Stimulated activated CD4-positive, alpha-beta T cell treated with anti-CD3 and anti-CD28 coated beads, Interleukin-15, amount 100 ng/mL, for 24 hours (primary cell): ENCODE results near the gene PDSS2.
"Not testable (repeated sequence)": the region's sequence is repeated elsewhere in the genome, so short reads cannot be mapped to it uniquely, and the experiment has no call there.

Experiments used
- DNase-seq: peaks from one replicate; pipeline ENCODE4 v3.0.0-alpha.2; 2020

The PDSS2 gene

DNA sequence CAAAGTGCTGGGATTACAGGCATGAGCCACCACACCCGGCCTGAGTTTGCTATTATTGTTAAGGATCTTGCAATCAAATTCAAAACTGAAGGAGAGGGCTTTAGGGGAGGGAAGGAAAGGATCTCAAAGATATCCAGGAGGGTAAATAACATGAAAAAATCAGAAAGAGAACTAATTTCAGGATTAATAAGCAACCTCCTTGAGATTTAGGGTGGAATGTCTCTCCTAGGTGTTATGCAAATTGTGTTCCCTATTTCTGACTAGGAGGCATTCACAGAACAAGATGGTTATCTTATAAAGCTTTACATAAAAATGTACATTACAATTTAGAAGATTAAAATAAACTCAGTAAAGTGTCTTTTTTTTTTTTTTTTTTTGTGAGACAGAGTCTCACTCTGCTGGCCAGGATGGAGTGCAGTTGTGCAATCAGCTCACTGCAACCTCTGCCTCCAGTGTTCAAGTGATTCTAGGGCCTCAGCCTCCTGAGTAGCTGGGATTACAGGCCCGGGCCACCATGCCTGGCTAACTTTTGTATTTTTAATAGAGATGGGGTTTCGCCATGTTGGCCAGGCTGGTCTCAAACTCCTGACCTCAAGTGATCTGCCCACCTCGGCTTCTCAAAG lies 252.0 kb downstream of the PDSS2 start:
- no peak for DNase-seq

DNA sequence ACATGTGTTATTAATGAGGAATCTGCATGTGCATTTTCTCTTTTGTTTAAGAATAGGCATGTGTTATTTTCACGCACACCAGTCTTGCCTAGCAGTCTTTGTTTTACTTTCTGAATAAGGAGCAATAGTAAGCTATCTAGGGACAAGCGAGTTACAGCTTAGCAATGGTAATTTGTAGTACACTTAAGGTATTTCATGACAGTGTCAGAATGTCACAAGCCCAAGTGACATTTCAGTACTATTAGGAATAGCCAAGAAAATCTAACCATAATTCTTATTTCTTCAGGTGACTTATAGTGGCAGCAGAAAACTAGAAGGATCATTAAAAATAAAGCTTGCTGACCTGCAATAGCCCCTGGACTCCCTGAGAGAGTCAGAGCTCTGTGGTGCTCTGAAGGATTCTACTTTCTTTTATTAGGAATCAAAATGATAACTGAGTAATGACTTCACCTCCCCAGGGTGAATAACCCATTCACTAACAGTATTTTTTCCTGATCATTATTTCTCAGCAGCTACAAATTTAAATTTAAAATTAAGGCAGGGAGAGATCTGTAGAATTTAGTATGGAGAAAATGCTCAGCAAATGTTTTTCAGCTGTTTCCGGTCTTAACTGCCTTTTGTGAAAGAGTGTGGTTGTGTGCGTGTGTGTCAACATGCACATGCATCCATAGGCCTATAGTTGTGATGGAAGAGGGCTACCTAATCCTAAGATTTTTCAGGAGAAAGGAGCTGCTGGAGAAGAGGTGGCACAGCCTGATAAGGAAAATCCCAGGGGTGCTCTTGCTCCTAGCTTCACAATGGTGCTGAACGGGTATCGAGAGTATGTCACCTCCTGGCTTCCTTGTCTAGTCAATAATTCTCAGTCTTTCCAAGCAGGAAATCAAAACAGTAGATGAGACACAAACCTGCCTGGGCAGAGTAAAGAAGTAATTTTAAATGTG lies 254.0 kb downstream of the PDSS2 start:
- no peak for DNase-seq

DNA sequence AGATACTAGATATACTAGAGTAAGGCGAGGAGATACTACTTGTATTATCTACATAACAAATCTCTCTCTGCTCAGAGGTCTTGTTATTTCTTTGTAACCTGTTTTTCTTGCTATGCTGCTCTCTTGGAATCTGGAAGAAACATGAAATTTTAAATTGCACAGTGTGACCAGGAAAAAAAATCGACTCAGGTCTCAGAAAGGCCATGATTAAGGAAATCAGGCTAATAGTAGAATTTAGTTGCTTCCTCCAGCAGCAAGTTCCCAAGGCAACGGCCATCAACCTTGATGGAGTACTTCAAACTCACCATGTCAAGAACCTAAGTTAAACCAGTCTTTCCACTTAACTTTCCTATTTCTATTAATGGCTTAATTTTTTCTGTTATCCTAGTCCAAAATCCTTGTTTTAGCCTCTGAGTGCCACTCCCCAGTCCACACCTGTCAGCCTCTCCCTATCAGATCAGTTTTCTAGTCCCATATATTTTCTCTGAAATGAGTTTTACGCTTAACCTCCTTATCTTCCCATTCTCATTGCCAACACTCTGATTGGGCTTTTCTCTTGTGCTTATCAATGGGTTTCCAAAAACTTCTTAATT lies 256.4 kb downstream of the PDSS2 start:
- no peak for DNase-seq

DNA sequence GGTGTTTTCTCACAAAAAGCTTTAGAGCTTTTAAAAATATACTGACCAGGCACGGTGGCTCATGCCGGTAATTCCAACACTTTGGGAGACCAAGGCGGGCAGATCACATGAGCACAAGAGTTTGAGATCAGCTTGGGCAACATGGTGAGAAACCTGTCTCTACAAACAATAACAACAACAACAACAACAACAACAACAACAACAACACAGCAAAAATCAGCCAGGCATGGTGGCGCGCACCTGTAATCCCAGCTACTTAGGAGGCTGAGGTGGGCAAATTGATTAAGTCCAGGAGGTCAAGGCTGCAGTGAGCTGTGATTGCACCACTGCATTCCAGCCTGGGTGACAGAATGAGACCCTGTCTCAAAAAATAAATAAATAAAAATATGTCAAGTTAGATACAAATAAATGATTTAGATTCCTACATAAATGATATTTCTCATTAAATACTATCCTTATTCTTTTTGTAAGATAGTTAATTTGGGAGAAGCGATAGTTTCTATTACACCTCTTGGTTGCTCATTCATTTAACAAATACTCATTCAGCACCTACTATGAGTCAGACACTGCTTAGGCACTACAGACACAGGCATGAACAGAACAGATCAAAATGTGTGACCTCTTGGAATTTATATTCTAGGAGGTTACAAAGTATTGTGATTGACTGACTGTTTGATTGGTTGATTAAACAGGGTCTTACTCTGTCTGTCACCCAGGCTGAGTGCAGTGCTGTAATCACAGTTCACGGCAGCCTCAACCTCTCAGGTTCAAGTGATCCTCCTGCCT lies 260.5 kb downstream of the PDSS2 start:
- DNase-seq: no peak

DNA sequence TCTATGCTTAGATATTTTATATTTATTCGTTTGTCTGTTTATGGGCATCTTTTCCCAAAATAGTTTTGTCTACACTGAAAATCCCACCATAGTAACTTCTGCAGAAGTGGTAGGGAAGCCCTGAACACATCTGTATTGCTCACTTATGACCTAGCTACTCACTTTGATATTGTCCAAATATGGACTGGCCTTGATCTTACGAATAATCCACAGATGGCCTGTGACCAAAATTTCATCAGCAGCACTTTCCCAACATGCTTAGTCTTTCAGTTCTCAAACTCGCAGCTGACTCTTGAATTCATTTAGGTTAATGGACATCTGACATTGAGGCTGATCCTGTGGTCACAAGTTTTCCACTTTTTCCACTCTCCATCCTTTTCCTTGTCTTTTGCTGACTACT lies 263.2 kb downstream of the PDSS2 start:
- DNase-seq: no peak

DNA sequence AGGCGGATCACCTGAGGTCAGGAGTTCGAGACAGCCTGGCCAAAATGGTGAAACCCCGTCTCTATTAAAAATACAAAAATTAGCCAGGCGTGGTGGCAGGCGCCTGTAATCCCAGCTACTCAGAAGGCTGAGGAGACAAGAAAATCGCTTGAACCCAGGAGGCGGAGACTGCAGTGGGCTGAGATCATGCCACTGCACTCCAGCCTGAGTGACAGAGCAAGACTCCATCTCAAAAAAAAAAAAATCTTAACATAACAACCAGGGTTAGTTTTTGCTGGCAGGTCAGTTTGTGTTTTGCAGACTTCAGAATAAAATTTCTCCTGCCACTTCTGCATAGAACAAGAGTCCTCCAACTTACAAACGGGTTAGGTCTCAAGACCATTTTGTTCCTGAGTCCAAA lies 264.6 kb downstream of the PDSS2 start:
- not testable (repeated sequence) for DNase-seq

DNA sequence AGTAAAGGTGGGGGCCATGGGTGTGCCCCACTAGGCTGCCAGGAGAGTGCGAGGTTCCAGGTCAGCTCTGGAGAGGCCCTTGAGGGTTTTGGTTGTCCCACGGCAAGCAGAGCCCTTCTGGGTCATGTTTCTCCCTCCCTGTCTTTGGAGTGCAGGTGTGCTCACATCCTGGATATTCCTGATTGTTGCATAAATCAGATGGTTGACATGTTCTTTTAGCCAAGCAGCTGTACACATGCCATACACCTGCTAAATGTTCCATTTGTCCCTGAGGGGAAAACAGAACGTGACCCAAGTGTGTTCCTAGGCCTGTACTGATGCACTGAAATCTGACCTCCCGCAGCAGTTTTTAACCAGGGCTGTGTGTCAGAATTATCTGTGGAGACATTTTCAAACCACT lies 266.5 kb downstream of the PDSS2 start:
- DNase-seq: no peak

DNA sequence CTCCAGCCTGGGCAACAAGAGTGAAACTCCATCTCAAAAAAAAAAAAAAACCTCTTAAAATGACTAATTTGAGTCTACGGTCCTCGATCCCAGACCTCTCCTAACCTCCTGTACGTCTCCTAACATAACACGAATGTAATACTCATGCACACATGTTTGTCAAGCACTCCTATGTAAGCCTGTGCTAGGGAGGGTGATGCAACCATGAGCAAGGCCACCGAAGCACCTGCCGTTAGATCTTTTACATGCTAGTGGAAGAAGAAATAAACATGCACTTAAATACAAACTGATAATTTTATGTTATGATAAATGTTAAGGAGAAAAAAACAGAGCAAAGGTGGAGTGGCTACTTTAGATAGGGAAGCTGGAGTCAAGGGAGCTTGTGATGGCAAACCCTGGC lies 271.7 kb downstream of the PDSS2 start:
- DNase-seq: no peak

DNA sequence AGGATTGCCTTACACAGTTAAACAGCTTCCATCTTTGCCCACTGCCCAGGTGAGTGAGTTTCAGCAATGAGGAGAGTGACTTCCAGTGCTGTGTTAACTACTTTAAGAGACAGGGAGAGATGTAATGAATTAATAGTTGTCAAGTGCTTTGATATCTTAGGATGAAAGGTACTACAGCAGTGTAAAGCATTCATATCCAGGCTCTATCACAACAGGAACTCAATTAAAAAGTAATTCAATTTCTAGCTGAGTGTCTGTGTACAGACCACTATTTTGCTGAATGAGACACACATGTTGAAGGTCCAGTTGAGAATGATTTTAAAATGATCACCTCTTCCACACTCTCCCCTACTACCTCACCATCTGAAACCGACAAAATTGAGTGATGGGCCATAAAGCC lies 273.3 kb downstream of the PDSS2 start:
- DNase-seq: no peak

DNA sequence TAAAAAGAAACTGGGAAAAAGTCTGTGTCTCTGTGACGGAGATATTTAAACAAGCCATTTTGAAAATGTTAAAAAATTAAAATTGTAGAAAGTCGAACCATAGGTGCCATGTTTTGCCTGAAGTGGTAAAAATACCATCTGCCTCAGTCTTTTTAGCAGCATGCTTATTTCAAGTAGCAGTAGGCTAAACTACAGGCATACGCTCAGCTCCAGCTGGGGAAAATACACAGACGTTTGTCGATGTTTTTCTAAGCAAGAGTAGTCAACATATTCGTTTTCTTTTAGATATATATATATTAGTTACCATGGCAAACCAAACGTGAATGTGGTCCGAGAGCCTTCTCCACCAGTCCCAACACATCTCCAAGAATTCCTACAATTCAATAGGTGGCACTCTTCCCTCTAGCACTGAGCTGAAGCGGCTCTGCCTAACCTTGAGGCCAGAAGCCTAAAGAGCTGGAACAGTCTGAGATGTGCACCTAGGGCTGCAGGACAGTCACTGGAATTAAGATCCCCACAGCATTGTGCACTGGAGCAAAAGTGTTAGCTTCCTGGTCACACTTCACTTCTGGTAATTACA lies 273.9 kb downstream of the PDSS2 start:
- no peak for DNase-seq

DNA sequence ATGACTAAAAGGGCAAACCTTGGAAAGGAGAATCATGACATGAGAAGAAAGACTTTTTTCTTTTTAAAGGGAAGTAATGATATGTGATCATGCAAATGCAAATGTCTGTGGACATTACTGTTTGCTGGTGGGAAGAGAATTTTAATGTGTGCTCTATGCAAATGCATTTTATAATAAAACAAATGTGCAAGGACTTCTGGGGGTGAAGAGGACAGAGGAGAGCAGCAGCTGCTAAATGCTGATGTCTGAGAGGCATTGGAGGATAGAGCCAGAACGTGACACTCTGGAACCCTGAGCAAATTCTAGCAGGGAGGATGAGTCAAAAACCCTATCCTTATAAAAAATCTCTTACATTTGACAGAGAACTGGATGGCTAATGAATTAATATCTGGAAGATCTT lies 274.9 kb downstream of the PDSS2 start:
- no peak for DNase-seq

DNA sequence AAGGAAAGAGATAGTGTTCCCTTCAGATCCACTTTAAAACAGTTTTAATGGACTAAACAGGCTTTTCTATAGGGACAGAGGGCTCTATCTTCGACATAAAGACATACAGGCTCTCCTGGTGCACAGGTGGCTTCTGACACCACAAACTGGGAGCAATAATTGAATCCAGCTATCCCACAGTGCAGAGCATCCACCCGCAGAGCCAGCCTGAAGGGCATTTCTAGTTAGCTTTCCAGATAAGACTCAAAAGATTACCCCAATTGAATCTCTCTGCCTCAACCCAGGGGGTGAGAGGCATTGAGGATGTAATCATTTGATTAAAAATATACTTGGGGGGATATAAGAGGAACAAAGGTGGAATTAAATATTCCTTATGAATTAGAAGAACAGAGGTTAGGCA lies 279.3 kb downstream of the PDSS2 start:
- DNase-seq: no peak

DNA sequence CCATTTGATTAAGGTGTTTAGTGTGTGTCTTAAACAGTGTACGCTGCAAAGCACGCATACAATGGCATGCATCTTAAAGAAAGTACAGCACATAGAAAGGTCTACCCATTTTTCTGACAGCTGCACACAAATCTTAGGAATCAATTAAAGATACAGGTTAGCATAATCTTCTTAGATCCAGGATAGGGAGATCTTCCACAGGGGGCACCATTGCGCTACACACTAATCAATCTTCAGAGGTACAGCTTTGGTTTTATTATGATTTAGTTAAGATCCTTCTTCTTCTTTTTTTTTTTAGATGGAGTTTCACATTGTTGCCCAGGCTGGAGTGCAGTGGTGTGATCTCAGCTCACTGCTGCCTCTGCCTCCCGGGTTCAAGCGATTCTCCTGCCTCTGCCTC lies 280.4 kb downstream of the PDSS2 start:
- DNase-seq: peak; percentile 13

DNA sequence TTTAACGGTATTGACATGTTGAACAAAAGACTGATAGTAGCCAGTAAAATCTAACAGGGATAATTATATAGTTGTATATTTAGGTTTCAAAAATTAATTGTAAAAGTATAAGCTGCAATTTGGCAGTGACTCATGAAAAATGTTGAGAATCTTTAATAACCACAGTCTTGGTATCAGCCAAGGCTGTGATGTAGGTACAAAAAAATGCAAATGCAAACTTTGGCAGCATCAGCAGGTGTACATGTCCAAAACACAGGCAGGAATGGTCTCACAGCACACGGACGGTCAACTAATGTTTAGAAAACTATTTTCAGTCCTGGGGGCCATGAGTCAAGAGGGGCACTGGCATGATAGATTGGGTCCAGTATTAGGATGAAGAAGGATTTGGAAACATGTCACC lies 285.6 kb downstream of the PDSS2 start:
- DNase-seq: no peak

DNA sequence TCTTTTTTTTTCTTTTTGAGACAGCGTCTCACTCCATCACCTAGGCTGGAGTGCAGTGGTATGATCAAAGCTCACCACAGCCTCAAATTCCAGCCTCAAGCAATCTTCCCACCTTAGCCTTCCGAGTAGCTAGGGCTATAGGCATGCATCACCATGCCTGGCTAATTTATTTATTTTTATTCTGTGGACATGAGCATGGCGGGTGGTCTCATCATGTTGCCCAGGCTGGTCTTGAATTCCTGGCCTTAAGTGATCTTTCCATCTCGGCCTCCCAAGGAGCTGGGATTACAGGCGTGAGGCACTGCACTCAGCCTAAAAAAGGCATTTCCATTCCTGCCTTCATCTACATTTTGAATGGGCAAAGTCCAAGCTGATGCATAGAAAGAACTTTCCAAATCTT lies 287.9 kb downstream of the PDSS2 start:
- no peak for DNase-seq

DNA sequence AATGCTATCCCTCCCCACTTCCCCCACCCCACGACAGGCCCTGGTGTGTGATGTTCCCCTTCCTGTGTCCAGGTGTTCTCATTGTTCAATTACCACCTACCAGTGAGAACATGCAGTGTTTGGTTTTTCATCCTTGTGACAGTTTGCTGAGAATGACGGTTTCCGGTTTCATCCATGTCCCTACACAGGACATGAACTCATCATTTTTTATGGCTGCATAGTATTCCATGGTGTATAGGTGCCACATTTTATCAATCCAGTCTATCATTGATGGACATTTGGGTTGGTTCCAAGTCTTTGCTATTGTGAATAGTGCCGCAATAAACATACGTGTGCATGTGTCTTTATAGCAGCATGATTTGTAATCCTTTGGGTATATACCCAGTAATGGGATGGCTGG lies 295.1 kb downstream of the PDSS2 start:
- not testable (repeated sequence) for DNase-seq

DNA sequence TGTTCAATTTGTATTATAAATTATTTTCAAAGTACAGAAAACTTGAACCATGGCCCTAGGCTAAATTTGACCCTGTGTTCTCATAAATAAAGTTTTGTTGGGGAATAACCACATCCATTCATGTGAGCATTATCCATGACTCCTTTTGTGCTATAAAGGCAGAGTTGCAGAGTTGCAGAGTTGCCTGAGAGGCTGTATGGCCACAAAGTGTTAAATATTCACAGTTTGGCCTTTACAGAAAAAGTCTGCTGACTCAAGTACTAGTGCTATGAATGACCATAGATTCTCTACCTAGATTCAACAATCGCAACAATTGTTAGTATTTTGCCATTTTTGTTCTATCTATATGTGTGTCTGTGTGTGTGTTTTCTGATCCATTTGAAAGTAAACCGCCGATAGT lies 297.8 kb downstream of the PDSS2 start:
- no peak for DNase-seq

DNA sequence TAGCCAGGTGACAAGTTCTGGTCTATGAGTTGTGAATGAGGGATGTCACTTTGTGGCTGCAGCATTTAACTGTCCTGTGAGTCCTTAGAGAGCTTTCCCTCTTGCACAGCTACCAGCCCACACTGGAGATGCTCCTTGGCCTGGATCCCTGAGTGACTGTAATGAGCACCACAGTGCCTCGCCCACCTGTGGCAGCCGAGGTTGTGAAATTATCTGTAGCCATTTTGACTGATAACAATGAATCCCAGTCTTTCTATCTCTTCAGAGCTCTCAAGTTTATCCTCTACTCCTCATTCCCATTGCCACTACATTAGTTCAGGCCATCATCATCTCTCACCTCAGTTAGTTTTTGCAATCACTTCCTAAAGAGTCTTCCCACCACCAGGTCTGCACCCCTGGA lies 302.7 kb downstream of the PDSS2 start:
- no peak for DNase-seq

DNA sequence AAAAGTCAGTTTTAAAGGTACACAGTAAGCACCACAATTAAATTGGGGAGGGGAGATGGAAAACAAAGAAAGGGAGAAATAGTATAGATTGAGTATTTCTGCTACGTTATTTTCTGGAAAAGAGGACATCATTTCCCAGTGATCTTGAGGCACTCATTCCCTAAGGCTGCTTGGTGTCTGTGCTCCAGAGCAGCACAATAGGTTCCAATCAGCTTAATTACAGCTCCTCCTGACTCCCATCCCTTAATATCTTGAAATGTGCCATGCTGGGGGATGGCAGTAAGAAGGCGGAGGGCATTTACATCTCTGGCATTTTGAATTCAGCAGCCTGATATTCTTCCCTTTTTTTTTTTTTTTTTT lies 304.6 kb downstream of the PDSS2 start:
- DNase-seq: no peak

DNA sequence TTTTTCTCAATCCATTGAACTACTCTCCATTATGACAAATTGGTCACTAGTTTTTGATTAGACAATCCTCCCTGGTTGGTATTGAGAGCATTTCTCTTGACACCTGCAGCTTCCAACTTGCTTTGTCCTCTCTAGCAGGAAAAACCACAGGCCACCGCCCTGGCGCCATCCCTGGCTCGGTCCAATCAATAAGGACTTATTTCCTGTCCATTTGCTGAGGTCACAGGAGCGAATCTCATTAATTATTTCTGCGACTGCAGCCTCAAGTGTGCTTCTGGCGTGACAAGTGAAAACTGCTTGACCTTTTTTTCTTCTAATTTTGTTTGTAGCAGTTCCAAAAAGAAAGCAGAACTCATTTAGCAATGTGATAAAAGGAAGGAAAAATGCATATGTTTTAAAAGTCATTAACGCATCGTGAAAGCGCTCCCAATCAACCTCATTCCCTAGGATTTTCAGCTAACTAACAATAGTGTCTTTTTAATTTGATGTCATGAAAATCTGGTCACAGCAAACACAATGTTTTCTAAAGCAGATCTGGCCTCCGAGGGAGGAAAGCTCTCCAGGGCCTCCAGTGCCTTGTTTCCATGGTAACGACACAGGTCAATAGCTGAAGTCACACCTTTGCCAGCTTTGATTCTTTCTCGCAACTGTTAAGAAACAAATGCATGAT lies 305.1 kb downstream of the PDSS2 start:
- DNase-seq: no peak

DNA sequence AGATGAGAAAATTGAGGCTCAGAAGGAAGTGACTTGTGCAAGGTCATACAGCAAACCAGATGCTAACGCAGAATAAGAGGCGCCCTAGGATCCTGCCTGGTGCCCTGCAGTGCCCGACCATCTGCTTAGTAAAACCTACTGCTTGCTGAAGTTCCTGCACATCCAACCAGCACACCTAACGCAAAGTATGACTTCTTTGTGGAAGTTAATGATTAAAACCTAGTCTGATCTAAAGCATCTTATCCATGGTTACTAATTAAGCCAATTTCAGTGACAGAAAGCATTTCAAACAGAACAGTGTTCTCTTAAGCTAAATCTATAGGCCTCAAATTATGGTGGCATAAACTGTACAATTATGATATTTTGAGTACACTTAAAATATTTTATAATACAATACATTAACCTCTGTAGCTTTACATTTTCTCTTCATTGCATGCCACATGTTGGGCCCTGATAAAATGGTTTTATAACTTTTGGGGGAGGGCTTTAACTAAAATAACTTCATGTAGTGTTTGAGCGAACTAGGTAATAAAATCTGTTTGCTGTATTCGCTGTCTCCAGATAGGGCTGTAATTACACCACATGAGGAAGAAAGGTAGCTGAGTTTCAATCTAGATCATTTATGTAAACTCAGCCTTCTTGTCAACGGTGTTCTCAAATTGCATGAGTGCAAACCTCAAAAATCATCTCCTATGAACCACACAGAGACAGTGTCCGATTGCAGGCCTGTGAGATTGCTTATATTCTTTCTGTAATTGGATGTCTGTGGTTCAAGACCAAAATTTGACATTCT lies 306.5 kb downstream of the PDSS2 start:
- no peak for DNase-seq

DNA sequence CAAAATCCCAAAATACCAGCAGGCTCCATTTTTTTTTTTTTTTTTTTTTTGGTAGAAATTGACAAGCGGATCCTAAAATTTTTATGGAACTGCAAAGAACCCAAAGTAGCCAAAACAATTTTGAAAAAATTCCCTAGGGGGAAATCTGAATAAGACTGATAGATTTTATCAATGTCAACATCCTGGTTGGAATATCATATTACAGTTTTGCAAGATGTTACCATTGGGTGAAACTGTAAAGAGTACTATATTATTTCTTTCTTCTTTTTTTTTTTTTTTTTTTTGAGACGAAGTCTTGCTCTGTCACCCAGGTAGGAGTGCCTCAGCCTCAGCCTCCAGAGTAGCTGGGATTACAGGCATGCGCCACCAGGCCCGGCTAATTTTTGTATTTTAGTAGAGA lies 314.7 kb downstream of the PDSS2 start:
- no peak for DNase-seq
